Common myeloid progenitor, CD34-positive (primary cell): ENCODE data around the gene MTHFD1L.
"Not testable (repeated sequence)": the region's sequence is repeated elsewhere in the genome, so short reads cannot be mapped to it uniquely, and the experiment has no call there.

ENCODE experiments used
- CTCF ChIA-PET: fragments of 350-600 bp; sonication (Branson Sonifier 250); formaldehyde crosslinking; loops from one replicate; lab custom pipeline; 2021; ENCODE audit warnings: antibody characterized with exemption; lab: Charles Lee
- POLR2A ChIA-PET: fragments of 350-600 bp; sonication (Branson Sonifier 250); formaldehyde crosslinking; loops from one replicate; lab custom pipeline; 2021; ENCODE audit warnings: antibody characterized with exemption; lab: Charles Lee
- DNase-seq, 3 donors: peaks; one replicate each; pipeline versions ENCODE4 v3.0.0 to v3.0.0-alpha.2; 2013
- H3K27ac ChIP-seq, 2 experiments: 1 replicate in 1 of 2; 2 replicates in 1 of 2; pipeline ENCODE4 v1.7.0; 2013; ENCODE audit warnings: inconsistent platforms in 2 of 2, low read length in 2 of 2, mild to moderate bottlenecking in 2 of 2, low read depth in 1 of 2, moderate library complexity in 1 of 2; ENCODE audit not compliant: severe bottlenecking in 2 of 2, insufficient read depth in 1 of 2, poor library complexity in 1 of 2
- H3K27me3 ChIP-seq, 5 experiments: replicated peaks in 2 of 5; 1 replicate in 3 of 5; 2 replicates in 2 of 5; pipeline versions ENCODE4 v1.6.1 to v1.7.0; 2013; ENCODE audit warnings: low read length in 4 of 5, mild to moderate bottlenecking in 2 of 5, moderate library complexity in 2 of 5, inconsistent platforms in 1 of 5; ENCODE audit not compliant: insufficient read depth in 5 of 5, control insufficient read depth in 4 of 5
- H3K36me3 ChIP-seq, 4 experiments: 1 replicate in 2 of 4; 2 replicates in 2 of 4; pipeline versions ENCODE4 v1.6.1 to v1.7.0; 2013; ENCODE audit warnings: low read length in 3 of 4, control low read depth in 1 of 4, mild to moderate bottlenecking in 1 of 4; ENCODE audit not compliant: control insufficient read depth in 4 of 4, insufficient read depth in 4 of 4
- H3K4me1 ChIP-seq, 4 experiments: 1 replicate in 3 of 4; 2 replicates in 1 of 4; pipeline versions ENCODE4 v1.6.1 to v1.7.1; 2013; ENCODE audit warnings: low read length in 3 of 4, mild to moderate bottlenecking in 3 of 4, control low read depth in 1 of 4, inconsistent platforms in 1 of 4, moderate library complexity in 1 of 4; ENCODE audit not compliant: control insufficient read depth in 4 of 4, insufficient read depth in 4 of 4; ENCODE audit errors: control extremely low read depth in 1 of 4
- H3K4me3 ChIP-seq, 7 experiments: 1 replicate in 4 of 7; 2 replicates in 3 of 7; pipeline versions ENCODE4 v1.5.1 to v1.7.0; 2013; ENCODE audit warnings: mild to moderate bottlenecking in 7 of 7, low read length in 6 of 7, moderate library complexity in 6 of 7, inconsistent platforms in 2 of 7, low read depth in 2 of 7, control low read depth in 1 of 7; ENCODE audit not compliant: insufficient read depth in 4 of 7, control insufficient read depth in 1 of 7; ENCODE audit errors: extremely low read depth in 1 of 7
- H3K9me3 ChIP-seq, 5 experiments: 1 replicate in 4 of 5; 2 replicates in 1 of 5; pipeline versions ENCODE4 v1.6.1 to v1.7.1; 2013; ENCODE audit warnings: low read length in 4 of 5, mild to moderate bottlenecking in 2 of 5, inconsistent platforms in 1 of 5, low read depth in 1 of 5, moderate library complexity in 1 of 5; ENCODE audit not compliant: control insufficient read depth in 4 of 5, insufficient read depth in 2 of 5; ENCODE audit errors: control extremely low read depth in 1 of 5
- WGBS: methylation state at CpG from one replicate; pipeline ENCODE4 v1.1.5; 2013; ENCODE audit not compliant: insufficient coverage; 5-methylcytosine and 5-hydroxymethylcytosine counted together

MTHFD1L gene

GRCh38 chr6:151045511-151046222 lies 180.2 kb downstream of the MTHFD1L start:
- POLR2A ChIA-PET, CTCF ChIA-PET, H3K9me3 ChIP-seq, H3K27me3 ChIP-seq, H3K4me3 ChIP-seq, H3K27ac ChIP-seq, DNase-seq: not testable (repeated sequence)
- Histone ChIP-seq H3K4me1 (peaks cover 0 to 12% (median 9%) of the 10 kb centered on the region in 4 experiments), H3K36me3 (peaks cover 3 to 22% (median 13%) of the 10 kb centered on the region in 4 experiments)
- 80% methylated on average over 4 of the region's 7 CpGs for WGBS

DNA sequence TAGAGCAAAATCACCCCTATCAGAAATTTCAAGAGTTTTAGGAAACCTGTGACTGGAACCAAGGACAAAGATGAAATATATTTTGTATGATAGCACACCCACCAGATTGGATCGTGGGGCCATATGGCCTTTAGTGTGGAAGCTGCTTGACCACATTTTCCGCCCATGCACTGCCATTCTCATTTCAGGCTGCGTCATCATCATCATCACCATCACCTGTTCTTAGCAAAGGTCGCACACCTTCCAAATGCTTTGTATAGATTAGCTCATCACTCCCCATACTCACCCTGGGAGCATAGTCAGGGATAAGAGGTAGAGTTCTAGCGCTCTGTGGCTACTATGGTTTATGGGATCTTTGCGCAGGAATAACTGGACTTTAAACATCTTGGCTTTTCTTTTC lies 185.7 kb downstream of the MTHFD1L start:
- Histone ChIP-seq H3K4me3 (no peak overlapping the region), H3K27ac (no peak overlapping the region), H3K36me3 (peaks cover 3 to 36% (median 24%) of the 10 kb centered on the region in 4 experiments), H3K27me3 (no peaks in the 10 kb centered on the region), H3K4me1 (no peaks in the 10 kb centered on the region), H3K9me3 (peaks cover 0 to 7% (median 0%) of the 10 kb centered on the region in 5 experiments)
- 95% methylated on average over 4 of the region's 6 CpGs for WGBS
- CTCF ChIA-PET: interaction anchor here (1.3 to 1.6 kb wide), 2 partner anchors 18 to 36 kb away, joined by 3 to 4 read pairs; no protein-coding TSS in a partner anchor
- POLR2A ChIA-PET: no interaction called here
- no peak for DNase-seq

- POLR2A ChIA-PET: no interaction called here
- Histone ChIP-seq H3K36me3 (peaks cover 3 to 42% (median 24%) of the 10 kb centered on the region in 4 experiments), H3K4me1 (no peaks in the 10 kb centered on the region), H3K9me3 (peaks cover 0 to 7% (median 0%) of the 10 kb centered on the region in 5 experiments), H3K27ac (no peak overlapping the region), H3K4me3 (no peak overlapping the region), H3K27me3 (no peaks in the 10 kb centered on the region)
- CTCF ChIA-PET: interaction anchor here (1.6 kb wide), 1 partner anchor 19 kb away, joined by 3 read pairs; no protein-coding TSS in a partner anchor
- 94% methylated on average over 12 of the region's 12 CpGs for WGBS
- no peak for DNase-seq
These were observed 186.6 kb downstream of the MTHFD1L start for GRCh38 chr6:151052021-151052646.

DNA sequence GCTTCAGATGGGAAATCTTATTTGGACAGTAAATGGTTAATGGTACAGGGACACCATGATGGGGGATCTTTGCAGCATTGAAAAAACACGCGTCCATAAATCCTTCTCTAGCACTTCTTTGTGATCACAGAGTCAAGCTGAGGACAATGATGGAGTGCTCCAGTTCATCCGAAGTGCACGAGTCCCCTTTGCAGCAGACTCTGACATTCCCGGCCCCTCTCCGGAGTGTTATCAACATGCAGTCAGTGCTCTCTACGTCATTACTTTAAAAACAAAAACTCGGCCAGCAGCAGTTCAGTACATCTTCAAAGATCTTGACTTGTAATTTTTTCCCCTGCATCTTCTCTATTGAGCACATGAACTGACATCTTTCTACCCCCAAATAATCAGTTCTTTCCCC lies 188.8 kb downstream of the MTHFD1L start:
- Histone ChIP-seq H3K27ac (no peak overlapping the region), H3K27me3 (no peaks in the 10 kb centered on the region), H3K9me3 (no peaks in the 10 kb centered on the region), H3K36me3 (peaks cover 0 to 41% (median 16%) of the 10 kb centered on the region in 4 experiments), H3K4me3 (no peak overlapping the region), H3K4me1 (peaks cover 0 to 6% (median 3%) of the 10 kb centered on the region in 4 experiments)
- DNase-seq: no peak
- 90% methylated on average over 8 of the region's 8 CpGs for WGBS
- ChIA-PET POLR2A (no interaction called here), CTCF (no interaction called here)

GRCh38 chr6:151056230-151056907 lies 190.9 kb downstream of the MTHFD1L start:
- WGBS: 99% methylated on average over 8 of the region's 9 CpGs
- Histone ChIP-seq H3K4me1 (peaks cover 0 to 11% (median 9%) of the 10 kb centered on the region in 4 experiments), H3K9me3 (no peaks in the 10 kb centered on the region), H3K4me3 (no peak overlapping the region), H3K27me3 (no peaks in the 10 kb centered on the region), H3K27ac (no peak overlapping the region), H3K36me3 (peaks cover 0 to 46% (median 10%) of the 10 kb centered on the region in 4 experiments)
- CTCF ChIA-PET: interaction anchor here (1.3 kb wide), 1 partner anchor 42 kb away, joined by 3 read pairs; no protein-coding TSS in a partner anchor
- POLR2A ChIA-PET: no interaction called here
- no peak for DNase-seq

- H3K4me1 ChIP-seq: peaks cover 0 to 11% (median 9%) of the 10 kb centered on the region in 4 experiments
- no peaks in the 10 kb centered on the region for H3K27me3 ChIP-seq
- H3K4me3 ChIP-seq: no peak overlapping the region
- H3K9me3 ChIP-seq: no peaks in the 10 kb centered on the region
- ChIA-PET CTCF (interaction anchor here (1.3 kb wide), 1 partner anchor 43 kb away, joined by 3 read pairs; no protein-coding TSS in a partner anchor), POLR2A (no interaction called here)
- no peak overlapping the region for H3K27ac ChIP-seq
- peaks cover 0 to 43% (median 3%) of the 10 kb centered on the region in 4 experiments for H3K36me3 ChIP-seq
- 100% methylated on average over 2 of the region's 3 CpGs for WGBS
- no peak for DNase-seq
These were observed 191.6 kb downstream of the MTHFD1L start for GRCh38 chr6:151057061-151057460.
